ENCODE results near the gene CLIP1. TPM values are rescaled to one million over a fixed set of nuclear protein-coding genes. Genes with fewer than 3 reads are reported as not detected.

The CLIP1 gene
- total and polyA plus RNA-seq, 2 of the 13 experiments (the other 11 are each of a cell fraction or from before 2014, with no cell fraction given), result 28.9 to 43.7 TPM

DNA sequence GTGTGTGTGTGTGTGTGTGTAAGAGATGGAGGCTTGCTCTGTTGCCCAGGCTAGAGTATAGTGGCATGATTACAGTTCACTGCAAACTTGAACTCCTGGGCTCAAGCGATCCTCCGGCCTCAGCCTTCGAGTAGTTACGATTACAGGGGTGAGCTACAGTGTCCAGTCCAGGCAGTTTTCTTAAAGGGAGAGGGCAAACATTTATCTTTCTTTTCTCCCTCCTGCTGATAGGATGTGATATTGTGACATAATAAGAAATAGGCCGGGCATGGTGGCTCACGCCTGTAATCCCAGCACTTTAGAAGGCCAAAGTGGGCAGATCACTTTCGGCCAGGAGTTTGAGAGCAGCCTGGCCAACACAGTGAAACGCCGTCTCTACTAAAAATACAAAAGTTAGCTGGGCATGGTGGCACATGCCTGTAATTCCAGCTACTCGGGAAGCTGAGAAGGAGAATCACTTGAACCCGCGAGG is 31.8 kb upstream of the CLIP1 start:
- intact Hi-C loops (cut with micrococcal nuclease; ENCODE audit: unreplicated experiment), result no loop called here
- peak overlapping the region; percentile 82 for H3K4me2 ChIP-seq (ENCODE audit: low read depth, low read length)
- H3K4me3 ChIP-seq (replicated peaks in 1 of 3; ENCODE audit: insufficient read depth in 1 of 3, low read depth in 2 of 3, low read length in 3 of 3), result peak overlapping the region; percentile 1 to 50 (median 33); a peak in 5 of 6 replicates
- H3K36me3 ChIP-seq (replicated peaks in 1 of 2; ENCODE audit: control insufficient read depth in 1 of 2, insufficient read depth in 2 of 2, low read length in 2 of 2), result no peaks in the 10 kb centered on the region
- H3K9me3 ChIP-seq (ENCODE audit: low read length), result no peaks in the 10 kb centered on the region
- ChIA-PET CTCF (ENCODE audit: low intra/inter-chr PET ratio, low total read pairs) (no interaction called here), POLR2A (interaction anchor here (1.0 to 2.1 kb wide), 5 partner anchors 12 to 55 kb away, joined by 3 to 15 read pairs (median 3); partner anchors contain the start of gene CLIP1)
- H4K20me1 ChIP-seq (ENCODE audit: insufficient read depth, low read length), result no peaks in the 10 kb centered on the region
- no peaks in the 10 kb centered on the region for H3K27me3 ChIP-seq (ENCODE audit: control insufficient read depth in 1 of 2, insufficient read depth in 2 of 2, low read length in 2 of 2)
- BruUV-seq (replicated peaks), result TSS peak; percentile 84
- no peaks in the 10 kb centered on the region for H3K79me2 ChIP-seq (ENCODE audit: insufficient read depth, low read length)
- FAIRE-seq (peak; percentile 21), ATAC-seq (peak; percentile 47), DNase-seq (ENCODE audit: low spot score) (no peak)
- H2AFZ ChIP-seq (ENCODE audit: low read length), result peak overlapping the region; percentile 76
- 2% methylated on average over 12 of the region's 12 CpGs for WGBS (ENCODE audit: low lambda C conversion rate)
- in situ Hi-C loops (cut with HindIII; ENCODE audit: extremely low pct_ligation_motif_present, low pct_unique_long_range_greater_than_20kb), result no loop called here
- peak overlapping the region; percentile 49 for H3K27ac ChIP-seq (ENCODE audit: extremely low read length, insufficient read depth, low read length)
- H3K4me1 ChIP-seq (ENCODE audit: insufficient read depth, low read length), result peaks cover 42% of the 10 kb centered on the region
- H3K9ac ChIP-seq (ENCODE audit: insufficient read depth, low read depth, low read length), result peak overlapping the region; percentile 61
- TF ChIP-seq THAP11 (CRISPR knock-in tag; IDR thresholded peaks at IDR 0.05) (0 out of 2 replicates have a peak, but pooled peaks have one; percentile 4), CEBPB (IDR thresholded peaks at IDR 0.05; ENCODE audit: borderline replicate concordance, low read depth, low read length) (peak; percentile 31; the same call in 1 of the 2 replicates), ZNF556 (CRISPR knock-in tag; IDR thresholded peaks at IDR 0.05; ENCODE audit: borderline replicate concordance) (0 out of 2 replicates have a peak, but pooled peaks have one; percentile 50), EZH2 (conservative IDR thresholded peaks at IDR 0.05; ENCODE audit: low read depth, low read length) (no peak), ZNF44 (CRISPR knock-in tag; IDR thresholded peaks at IDR 0.05) (0 out of 2 replicates have a peak, but pooled peaks have one; percentile 27), ZFY (CRISPR knock-in tag; IDR thresholded peaks at IDR 0.05) (peak; percentile 49; the same call in 1 of the 2 replicates), ZFX (CRISPR knock-in tag; IDR thresholded peaks at IDR 0.05; ENCODE audit: low read depth) (peak; percentile 8; the same call in 1 of the 2 replicates), TARDBP (CRISPR knock-in tag; IDR thresholded peaks at IDR 0.05) (peak; percentile 50; the same call in 1 of the 2 replicates), FOXJ3 (CRISPR knock-in tag; IDR thresholded peaks at IDR 0.05; ENCODE audit: borderline replicate concordance) (no peak), ZFP91 (CRISPR knock-in tag; IDR thresholded peaks at IDR 0.05; ENCODE audit: borderline replicate concordance) (peak; percentile 70), SALL2 (CRISPR knock-in tag; IDR thresholded peaks at IDR 0.05) (0 out of 2 replicates have a peak, but pooled peaks have one; percentile 18), ZNF770 (CRISPR knock-in tag; IDR thresholded peaks at IDR 0.05) (peak; percentile 82), KAT8 (CRISPR knock-in tag; IDR thresholded peaks at IDR 0.05) (0 out of 2 replicates have a peak, but pooled peaks have one; percentile 23), TOPORS (CRISPR knock-in tag; IDR thresholded peaks at IDR 0.05) (no peak), ZNF121 (CRISPR knock-in tag; IDR thresholded peaks at IDR 0.05) (peak; percentile 77)
- TF ChIP-seq, protein P1, sequence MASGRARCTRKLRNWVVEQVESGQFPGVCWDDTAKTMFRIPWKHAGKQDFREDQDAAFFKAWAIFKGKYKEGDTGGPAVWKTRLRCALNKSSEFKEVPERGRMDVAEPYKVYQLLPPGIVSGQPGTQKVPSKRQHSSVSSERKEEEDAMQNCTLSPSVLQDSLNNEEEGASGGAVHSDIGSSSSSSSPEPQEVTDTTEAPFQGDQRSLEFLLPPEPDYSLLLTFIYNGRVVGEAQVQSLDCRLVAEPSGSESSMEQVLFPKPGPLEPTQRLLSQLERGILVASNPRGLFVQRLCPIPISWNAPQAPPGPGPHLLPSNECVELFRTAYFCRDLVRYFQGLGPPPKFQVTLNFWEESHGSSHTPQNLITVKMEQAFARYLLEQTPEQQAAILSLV (CRISPR knock-in tag; IDR thresholded peaks at IDR 0.05; ENCODE audit: borderline replicate concordance), result 0 out of 2 replicates have a peak, but pooled peaks have one; percentile 36
- TF ChIP-seq, protein P2, sequence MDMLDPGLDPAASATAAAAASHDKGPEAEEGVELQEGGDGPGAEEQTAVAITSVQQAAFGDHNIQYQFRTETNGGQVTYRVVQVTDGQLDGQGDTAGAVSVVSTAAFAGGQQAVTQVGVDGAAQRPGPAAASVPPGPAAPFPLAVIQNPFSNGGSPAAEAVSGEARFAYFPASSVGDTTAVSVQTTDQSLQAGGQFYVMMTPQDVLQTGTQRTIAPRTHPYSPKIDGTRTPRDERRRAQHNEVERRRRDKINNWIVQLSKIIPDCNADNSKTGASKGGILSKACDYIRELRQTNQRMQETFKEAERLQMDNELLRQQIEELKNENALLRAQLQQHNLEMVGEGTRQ (IDR thresholded peaks at IDR 0.05; ENCODE audit: low read depth, low read length), result no peak
- TF ChIP-seq, protein P2 (CRISPR knock-in tag; IDR thresholded peaks at IDR 0.05; ENCODE audit: borderline replicate concordance), result no peak
